Heart left ventricle (tissue), 13 donors: ENCODE data around the gene JAGN1.

Experiments used
- CTCF ChIP-seq, 12 donors: fragments of 200-600 bp; sonication (generic) in 4 of 12; IDR thresholded peaks; one replicate each; pipeline versions ENCODE4 v1.5.0 to v1.8.0; 2018 to 2022; ENCODE audit warnings: antibody characterized with exemption in 12 of 12, mild to moderate bottlenecking in 5 of 12
- POLR2A ChIP-seq, 2 donors: fragments of 450-650 bp; IDR thresholded peaks; one replicate each; pipeline ENCODE4 v1.6.1; 2017; ENCODE audit warnings: antibody characterized with exemption in 2 of 2, mild to moderate bottlenecking in 2 of 2, moderate library complexity in 2 of 2
- donor health status: ischemic (EF 13 %, LVEDD 7.1; RV severe dilation, severe dysfunction).
- donor health status: DM: no; HTN: yes; CAD: no.
- donor health status: DM: no; HTN: no; CAD: no.
- donor health status: ischemic (EF 25% LVEDD 6.9; RV normal size, moderate dysfunction).
- donor health status: ischemic (EF 25% LVEDD 5.7; RV mildly dilated, moderate dysfunction).
- donor health status: ischemic (EF 35%, LVEDD 5.7; RV mildly dilated, moderate dysfunction).
- donor health status: nonischemic (EF 11% LVEDD 7.7; RV severe dilation, severe dysfunction).
- donor health status: DM: yes; HTN: yes; CAD: no.
- donor health status: PGD.
- donor health status: ischemic (EF 29% LVEDD 5.4; RV normal size, mild dysfunction).
- donor health status: nonischemic (EF 23%, LVEDD 6.1; RV moderate dilation, normal function).

DNA sequence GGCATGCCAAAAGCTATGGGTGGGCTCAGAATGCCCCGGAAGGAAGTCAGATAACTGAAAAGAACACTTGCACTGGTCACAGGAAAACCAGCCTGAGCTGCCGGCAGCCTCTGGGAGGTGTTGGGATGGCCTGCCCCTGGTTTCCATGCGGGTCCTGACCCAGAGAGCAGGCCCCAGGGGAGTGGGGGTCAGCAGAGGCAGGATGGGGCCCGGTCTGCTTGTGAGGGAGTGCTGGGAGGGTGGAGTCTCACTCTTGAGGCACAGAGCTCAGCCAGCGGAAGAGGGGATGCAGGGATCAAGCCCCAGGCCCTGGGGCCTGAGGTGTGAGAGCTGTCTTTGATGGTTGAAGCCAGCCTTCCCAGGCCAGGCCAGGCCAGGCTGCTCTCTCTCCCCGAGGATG, 44.2 kb upstream of the JAGN1 start:
- no peak for TF ChIP-seq CTCF (IDR thresholded peaks at IDR 0.05)
- no peak for TF ChIP-seq POLR2A (IDR thresholded peaks at IDR 0.05)
